Neural cell (in vitro differentiated cells): Measurements from ENCODE around the gene IL25.

Source experiments
- CTCF ChIP-seq: fragments of 450-650 bp; IDR thresholded peaks from 2 replicates; pipeline ENCODE4 v1.5.1; 2014; ENCODE audit warnings: antibody characterized with exemption, mild to moderate bottlenecking, moderate library complexity; ENCODE audit not compliant: poor library complexity, severe bottlenecking
- MXI1 ChIP-seq: fragments of 450-650 bp; conservative IDR thresholded peaks from 2 replicates; pipeline ENCODE4 v1.6.1; 2014; ENCODE audit warnings: antibody characterized with exemption, mild to moderate bottlenecking; ENCODE audit not compliant: poor library complexity, severe bottlenecking

- no peak for TF ChIP-seq MXI1
- TF ChIP-seq CTCF = no peak
These were observed 24.3 kb downstream of the IL25 start for GRCh38 chr14:23396781-23397407.
